Natural killer cell (primary cell): ENCODE measurements around the gene TTI1. TPM values are rescaled to one million over a fixed set of nuclear protein-coding genes. Genes with fewer than 3 reads are reported as not detected.

ENCODE experiments used
- ATAC-seq, 3 donors: fragments of 150-1000 bp in 2 of 3; fragments of 200-7000 bp in 1 of 3; cut with Tn5 transposase; 1 replicate in 1 of 3; 2 replicates in 2 of 3; pipeline ENCODE4 v1.10.0; 2021; ENCODE audit warnings: mild to moderate bottlenecking in 2 of 3, moderate library complexity in 2 of 3
- DNase-seq, 2 donors: peaks; one replicate each; pipeline versions ENCODE4 v3.0.0 to v3.0.0-alpha.2; 2013 to 2021; ENCODE audit warnings: mixed read lengths in 1 of 2
- H3K27ac ChIP-seq: one replicate; pipeline ENCODE4 v1.5.1; 2013; ENCODE audit warnings: mild to moderate bottlenecking, low read length
- H3K27me3 ChIP-seq: one replicate; pipeline ENCODE4 v1.6.1; 2013; ENCODE audit warnings: low read length; ENCODE audit not compliant: control insufficient read depth, insufficient read depth
- H3K36me3 ChIP-seq: one replicate; pipeline ENCODE4 v1.6.1; 2013; ENCODE audit warnings: low read length; ENCODE audit not compliant: control insufficient read depth, insufficient read depth
- H3K4me1 ChIP-seq: one replicate; pipeline ENCODE4 v1.6.1; 2013; ENCODE audit warnings: low read length; ENCODE audit not compliant: control insufficient read depth, insufficient read depth
- H3K4me3 ChIP-seq: one replicate; pipeline ENCODE4 v1.5.1; 2013; ENCODE audit warnings: low read length
- H3K9me3 ChIP-seq: one replicate; pipeline ENCODE4 v1.6.1; 2013; ENCODE audit warnings: low read length; ENCODE audit not compliant: control insufficient read depth, insufficient read depth
- H3K27ac Mint-ChIP-seq, 2 donors: one replicate each; pipeline ENCODE4 v1.8.0; 2022; ENCODE audit warnings: mild to moderate bottlenecking in 2 of 2, mixed read lengths in 2 of 2, moderate library complexity in 1 of 2
- H3K27me3 Mint-ChIP-seq, 2 donors: one replicate each; pipeline ENCODE4 v1.8.0; 2022; ENCODE audit warnings: low read depth in 2 of 2, mixed read lengths in 2 of 2
- H3K36me3 Mint-ChIP-seq: one replicate; pipeline ENCODE4 v1.8.0; 2022; ENCODE audit warnings: mixed read lengths
- H3K4me1 Mint-ChIP-seq, 2 donors: one replicate each; pipeline ENCODE4 v1.8.0; 2022; ENCODE audit warnings: mixed read lengths in 2 of 2
- H3K4me3 Mint-ChIP-seq: one replicate; pipeline ENCODE4 v1.8.0; 2022; ENCODE audit warnings: mild to moderate bottlenecking, moderate library complexity, mixed read lengths
- H3K9me3 Mint-ChIP-seq, 2 donors: one replicate each; pipeline ENCODE4 v1.8.0; 2022; ENCODE audit warnings: mixed read lengths in 2 of 2
- WGBS: methylation state at CpG from one replicate; pipeline ENCODE4 v1.1.7; 2013; ENCODE audit warnings: missing lambda C conversion rate; ENCODE audit not compliant: insufficient coverage; 5-methylcytosine and 5-hydroxymethylcytosine counted together
- intact Hi-C: fragments of 100-400 bp; cut with micrococcal nuclease; formaldehyde crosslinking; loops from one replicate; pipeline ENCODE4 v1.14.2; 2022
- total RNA-seq, 4 donors: library from RNA; stranded (reverse); fragments of 120-200 nt in 1 of 4; gene quantifications; one replicate each; pipeline versions ENCODE4 v1.2.3 to v1.2.4, GENCODE V29; 2013 to 2022
- TF ChIP-seq, protein P1 (sequence below): fragments of 200-600 bp; IDR thresholded peaks from one replicate; pipeline ENCODE4 v1.8.0; 2022; ENCODE audit warnings: antibody characterized with exemption

TTI1 gene
- total RNA-seq, 3 donors from 2014 or later (not counting 1 experiment from before 2014, with no cell fraction given), result 15.9 to 23.9 (median 18.9) TPM

DNA sequence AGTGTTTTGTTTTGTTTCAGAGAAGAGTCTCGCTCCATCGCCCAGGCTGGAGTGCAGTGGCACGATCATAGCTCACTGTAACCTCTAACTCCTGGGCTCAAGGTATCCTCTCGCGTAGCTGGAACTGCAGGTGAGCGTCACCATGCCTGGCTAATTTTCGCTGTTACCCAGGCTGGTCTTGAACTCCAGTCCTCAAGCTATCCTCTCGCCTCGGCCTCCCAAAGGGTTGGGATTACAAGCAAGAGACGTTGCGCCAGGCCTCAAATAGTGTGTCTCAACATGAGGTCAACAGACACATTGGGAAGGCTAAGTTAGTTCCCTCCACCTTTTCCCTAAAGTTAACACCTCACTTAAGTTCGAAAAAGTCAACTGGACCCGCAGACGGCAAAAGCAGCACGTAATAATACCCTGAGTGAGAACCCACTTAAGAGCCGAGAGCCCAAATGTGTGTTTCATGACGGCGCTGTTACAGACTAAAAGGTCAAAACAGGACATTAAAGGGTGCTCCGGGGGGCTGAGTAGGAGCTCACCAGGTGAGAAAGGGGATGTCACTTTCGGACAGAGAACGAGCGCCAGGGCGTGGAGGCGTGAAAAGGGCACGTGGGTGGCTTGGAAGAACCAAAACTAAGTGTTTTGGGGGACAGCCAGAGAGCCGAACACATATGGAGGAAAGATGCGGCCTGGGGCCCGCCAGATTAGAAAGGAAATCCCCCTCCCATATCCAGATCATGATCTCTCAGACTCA lies 499 bp downstream of the TTI1 start:
- Histone ChIP-seq H3K4me1 (peaks cover 30% of the 10 kb centered on the region), H3K4me3 (peak overlapping the region; percentile 73), H3K9me3 (no peaks in the 10 kb centered on the region), H3K27me3 (no peaks in the 10 kb centered on the region), H3K36me3 (no peaks in the 10 kb centered on the region), H3K27ac (peak overlapping the region; percentile 91)
- ATAC-seq, result peak; percentile 65 to 82 (median 67)
- Mint-ChIP-seq H3K4me3 (peak overlapping the region; percentile 94), H3K36me3 (no peaks in the 10 kb centered on the region), H3K27ac (peak overlapping the region; percentile 94 to 97), H3K27me3 (no peaks in the 10 kb centered on the region), H3K4me1 (peaks cover 65 to 68% of the 10 kb centered on the region in 2 donors), H3K9me3 (no peaks in the 10 kb centered on the region)
- intact Hi-C loops, result loop anchor here (1.0 kb wide), 1 partner anchor 42 kb away; no protein-coding TSS in a partner anchor
- DNase-seq, result no peak
- TF ChIP-seq, protein P1, sequence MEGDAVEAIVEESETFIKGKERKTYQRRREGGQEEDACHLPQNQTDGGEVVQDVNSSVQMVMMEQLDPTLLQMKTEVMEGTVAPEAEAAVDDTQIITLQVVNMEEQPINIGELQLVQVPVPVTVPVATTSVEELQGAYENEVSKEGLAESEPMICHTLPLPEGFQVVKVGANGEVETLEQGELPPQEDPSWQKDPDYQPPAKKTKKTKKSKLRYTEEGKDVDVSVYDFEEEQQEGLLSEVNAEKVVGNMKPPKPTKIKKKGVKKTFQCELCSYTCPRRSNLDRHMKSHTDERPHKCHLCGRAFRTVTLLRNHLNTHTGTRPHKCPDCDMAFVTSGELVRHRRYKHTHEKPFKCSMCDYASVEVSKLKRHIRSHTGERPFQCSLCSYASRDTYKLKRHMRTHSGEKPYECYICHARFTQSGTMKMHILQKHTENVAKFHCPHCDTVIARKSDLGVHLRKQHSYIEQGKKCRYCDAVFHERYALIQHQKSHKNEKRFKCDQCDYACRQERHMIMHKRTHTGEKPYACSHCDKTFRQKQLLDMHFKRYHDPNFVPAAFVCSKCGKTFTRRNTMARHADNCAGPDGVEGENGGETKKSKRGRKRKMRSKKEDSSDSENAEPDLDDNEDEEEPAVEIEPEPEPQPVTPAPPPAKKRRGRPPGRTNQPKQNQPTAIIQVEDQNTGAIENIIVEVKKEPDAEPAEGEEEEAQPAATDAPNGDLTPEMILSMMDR, result no peak
- 30% methylated on average over 28 of the region's 28 CpGs for WGBS

DNA sequence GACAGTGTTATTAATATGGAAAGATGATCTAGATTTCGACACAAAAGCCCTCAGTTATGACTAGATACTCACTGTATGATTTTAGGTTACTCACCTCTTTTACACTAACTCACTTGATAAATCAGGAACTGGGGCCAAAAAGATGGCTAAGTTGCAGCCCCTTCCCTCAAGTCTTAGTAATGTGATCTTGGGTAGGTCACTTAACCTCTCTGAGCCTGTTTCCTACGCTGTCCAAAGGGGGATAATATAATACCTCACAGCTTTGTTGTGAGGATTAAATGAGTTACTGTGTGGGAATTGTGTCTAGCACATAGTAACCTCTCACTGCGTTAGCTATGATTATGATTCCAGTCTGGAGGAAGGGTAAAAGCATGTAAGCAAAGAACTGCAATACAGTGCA lies 1.3 kb downstream of the TTI1 start:
- no peak overlapping the region for H3K27ac ChIP-seq
- H3K27me3 ChIP-seq, result no peaks in the 10 kb centered on the region
- H3K27ac Mint-ChIP-seq, result peak overlapping the region; percentile 94 to 97
- no peak for ATAC-seq
- H3K4me1 Mint-ChIP-seq, result peaks cover 57 to 60% of the 10 kb centered on the region in 2 donors
- H3K4me3 Mint-ChIP-seq, result peak overlapping the region; percentile 94
- H3K9me3 Mint-ChIP-seq, result no peaks in the 10 kb centered on the region
- TF ChIP-seq, protein P1, result no peak
- H3K27me3 Mint-ChIP-seq, result no peaks in the 10 kb centered on the region
- H3K4me3 ChIP-seq, result no peak overlapping the region
- H3K36me3 ChIP-seq, result no peaks in the 10 kb centered on the region
- no peak for DNase-seq
- intact Hi-C loops, result no loop called here
- WGBS, result 100% methylated on average over 1 of the region's 3 CpGs
- peaks cover 30% of the 10 kb centered on the region for H3K4me1 ChIP-seq
- no peaks in the 10 kb centered on the region for H3K9me3 ChIP-seq
- no peaks in the 10 kb centered on the region for H3K36me3 Mint-ChIP-seq

DNA sequence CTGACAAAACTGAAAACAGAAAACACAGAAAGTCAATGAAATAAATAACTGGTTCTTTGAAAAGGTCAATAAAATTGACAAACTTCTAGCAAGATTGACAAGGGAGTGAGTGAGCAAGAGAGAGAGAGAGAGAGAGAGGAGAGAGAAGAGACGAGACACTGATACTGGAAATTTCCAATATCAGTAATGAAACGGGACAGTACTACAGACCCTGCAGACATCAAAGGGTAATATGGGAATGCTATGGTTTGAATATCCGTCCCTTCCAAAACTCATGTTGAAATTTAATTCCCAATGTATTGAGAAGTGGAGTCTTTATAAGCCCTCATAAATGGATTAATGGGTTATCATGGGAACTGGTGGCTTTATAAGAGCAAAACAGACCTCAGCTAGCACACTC lies 3.8 kb downstream of the TTI1 start:
- Mint-ChIP-seq H3K4me1 (peaks cover 37 to 46% of the 10 kb centered on the region in 2 donors), H3K27me3 (no peaks in the 10 kb centered on the region), H3K27ac (no peak overlapping the region), H3K36me3 (no peaks in the 10 kb centered on the region), H3K4me3 (no peak overlapping the region), H3K9me3 (no peaks in the 10 kb centered on the region)
- ATAC-seq (no peak), DNase-seq (no peak)
- Histone ChIP-seq H3K36me3 (peaks cover 2% of the 10 kb centered on the region), H3K27me3 (no peaks in the 10 kb centered on the region), H3K27ac (no peak overlapping the region), H3K4me1 (peaks cover 15% of the 10 kb centered on the region), H3K4me3 (no peak overlapping the region), H3K9me3 (no peaks in the 10 kb centered on the region)
- 96% methylated on average over 3 of the region's 3 CpGs for WGBS
- intact Hi-C loops, result no loop called here
- TF ChIP-seq, protein P1, result no peak
